Measurements from ENCODE around the gene ATAD2B.
"Not testable (repeated sequence)": the region's sequence is repeated elsewhere in the genome, so short reads cannot be mapped to it uniquely, and the experiment has no call there.

ATAD2B gene

DNA sequence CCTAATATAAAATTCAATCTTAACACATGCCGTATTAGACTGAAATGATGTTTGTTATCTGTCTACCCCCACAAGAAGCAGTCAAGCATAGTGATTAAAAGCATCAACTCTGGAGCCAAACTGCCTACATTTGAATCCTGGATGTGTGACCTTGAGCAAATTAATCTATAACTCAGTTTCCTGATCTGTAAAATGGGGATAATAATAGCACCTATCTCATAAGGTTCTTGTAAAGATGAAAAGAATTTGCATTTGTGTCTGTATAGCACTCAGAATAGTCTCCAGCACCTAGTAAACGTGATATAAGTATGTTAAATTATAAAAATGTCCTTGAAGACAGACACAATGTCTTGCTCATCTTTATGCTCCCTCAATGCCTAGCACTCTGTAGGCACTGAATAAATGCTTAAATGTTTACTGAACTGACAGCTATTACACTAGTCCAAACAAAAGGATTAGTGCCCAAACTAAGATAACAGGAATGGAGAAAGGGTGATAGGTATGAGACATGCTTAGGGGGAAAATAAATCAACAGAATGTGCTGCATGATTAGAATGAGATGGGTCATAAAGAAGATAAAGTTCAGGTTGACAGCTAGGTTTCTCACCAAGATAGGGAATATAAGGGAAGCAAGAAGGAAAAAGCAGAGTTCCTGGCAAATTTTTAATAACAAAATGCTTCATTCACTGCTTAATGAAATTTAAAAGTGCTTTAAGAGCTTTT is 180.6 kb downstream of the ATAD2B start:
- no peak for DNase-seq (ENCODE audit: low read depth)

GRCh38 chr2:23745726-23746105 is 181.2 kb downstream of the ATAD2B start:
- no peak for DNase-seq (ENCODE audit: low read depth)

DNA sequence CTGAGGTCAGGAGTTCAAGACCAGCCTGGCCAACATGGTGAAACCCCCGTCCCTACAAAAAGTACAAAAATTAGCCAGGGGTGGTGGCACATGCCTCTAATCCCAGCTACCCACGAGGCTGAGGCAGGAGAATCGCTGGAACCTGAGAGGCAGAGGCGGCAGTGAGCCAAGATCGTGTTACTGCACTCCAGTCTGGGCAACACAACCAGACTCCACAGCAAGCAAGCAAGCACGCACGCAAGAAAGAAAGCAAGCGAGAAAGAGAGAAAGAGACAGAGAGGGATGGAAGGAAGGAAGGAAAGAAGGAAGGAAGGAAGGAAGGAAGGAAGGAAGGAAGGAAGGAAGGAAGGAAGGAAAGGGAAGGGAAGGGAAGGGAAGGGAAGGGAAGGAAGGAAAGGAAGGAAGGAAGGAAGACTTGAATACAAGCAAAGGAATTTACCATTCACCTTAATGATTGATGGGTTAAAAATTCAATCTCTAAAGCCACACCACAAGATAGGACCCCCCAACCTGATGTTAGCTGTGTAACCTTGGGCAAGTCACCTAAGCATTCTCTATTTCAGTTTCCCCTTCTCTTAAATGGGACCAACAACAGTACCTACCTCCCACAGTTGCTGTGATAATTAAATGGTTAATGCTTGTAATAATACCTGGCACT is 181.7 kb downstream of the ATAD2B start:
- DNase-seq (ENCODE audit: low read depth): no peak

DNA sequence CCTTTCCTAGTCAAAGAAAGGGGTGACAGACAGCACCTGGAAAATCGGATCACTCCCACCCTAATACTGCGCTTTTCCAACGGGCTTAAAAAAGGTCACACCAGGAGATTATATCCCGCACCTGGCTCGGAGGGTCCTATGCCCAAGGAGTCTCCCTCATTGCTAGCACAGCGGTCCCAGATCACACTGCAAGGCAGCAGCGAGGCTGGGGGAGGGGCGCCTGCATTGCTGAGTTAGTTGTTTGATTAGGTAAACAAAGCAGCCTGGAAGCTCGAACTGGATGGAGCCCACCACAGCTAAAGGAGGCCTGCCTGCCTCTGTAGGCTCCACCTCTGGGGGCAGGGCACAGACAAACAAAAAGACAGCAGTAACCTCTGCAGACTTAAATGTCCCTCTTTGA is 190.1 kb downstream of the ATAD2B start:
- DNase-seq (ENCODE audit: low read depth): not testable (repeated sequence)

- no peak for DNase-seq (ENCODE audit: low read depth)
Measured at GRCh38 chr2:23734416-23734815, 192.5 kb downstream of the ATAD2B start.

- not testable (repeated sequence) for DNase-seq (ENCODE audit: low read depth)
Measured at GRCh38 chr2:23723029-23723428, 203.9 kb downstream of the ATAD2B start.

DNA sequence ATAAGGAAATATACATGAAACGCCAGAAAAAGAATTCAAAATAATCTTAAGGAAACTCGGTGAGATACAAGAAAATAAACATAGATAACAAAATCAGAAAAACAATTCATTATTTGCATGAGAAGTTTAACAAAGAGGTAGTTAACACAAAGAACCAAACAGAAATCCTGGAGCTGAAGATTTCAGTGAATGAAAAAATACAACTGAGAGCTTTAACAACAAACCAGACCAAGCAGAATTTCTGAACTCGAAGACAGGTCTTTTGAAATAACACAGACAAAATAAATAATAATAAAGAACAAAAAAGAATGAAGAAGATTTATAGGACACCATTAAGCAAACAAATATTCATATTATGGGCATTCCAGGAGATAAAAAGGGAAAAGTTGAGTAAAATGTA is 204.7 kb downstream of the ATAD2B start:
- DNase-seq (ENCODE audit: low read depth): no peak

GRCh38 chr2:23721454-23721826 is 205.5 kb downstream of the ATAD2B start:
- DNase-seq (ENCODE audit: low read depth): no peak

GRCh38 chr2:23720705-23721453 is 206.0 kb downstream of the ATAD2B start:
- no peak for DNase-seq (ENCODE audit: low read depth)

DNA sequence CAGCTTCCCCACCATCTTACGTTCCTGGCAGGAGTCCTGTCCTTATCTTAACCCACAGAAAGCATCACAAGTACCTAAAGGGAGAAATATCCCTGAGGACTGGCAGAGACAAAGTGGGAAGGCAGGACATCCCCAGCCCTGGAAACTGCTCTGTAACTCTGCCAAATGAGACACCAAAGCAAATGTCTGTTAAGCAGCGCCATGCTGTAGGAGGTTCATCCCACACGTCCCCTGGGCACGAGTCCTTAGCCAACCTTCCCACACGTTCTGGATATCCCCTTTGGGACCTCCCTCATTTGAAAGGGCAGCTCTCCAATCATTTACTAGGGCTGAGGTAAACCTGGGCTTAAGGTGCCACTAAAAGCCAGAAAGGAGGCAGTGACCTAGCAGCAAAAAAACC is 207.2 kb downstream of the ATAD2B start:
- no peak for DNase-seq (ENCODE audit: low read depth)

GRCh38 chr2:23718931-23719700 is 207.8 kb downstream of the ATAD2B start:
- no peak for DNase-seq (ENCODE audit: low read depth)

GRCh38 chr2:23713351-23713750 is 213.6 kb downstream of the ATAD2B start:
- DNase-seq (ENCODE audit: low read depth): no peak

- no peak for DNase-seq (ENCODE audit: low read depth)
Measured at GRCh38 chr2:23712756-23713151, 214.2 kb downstream of the ATAD2B start.

GRCh38 chr2:23711979-23712755 is 214.8 kb downstream of the ATAD2B start:
- DNase-seq (ENCODE audit: low read depth): no peak

DNA sequence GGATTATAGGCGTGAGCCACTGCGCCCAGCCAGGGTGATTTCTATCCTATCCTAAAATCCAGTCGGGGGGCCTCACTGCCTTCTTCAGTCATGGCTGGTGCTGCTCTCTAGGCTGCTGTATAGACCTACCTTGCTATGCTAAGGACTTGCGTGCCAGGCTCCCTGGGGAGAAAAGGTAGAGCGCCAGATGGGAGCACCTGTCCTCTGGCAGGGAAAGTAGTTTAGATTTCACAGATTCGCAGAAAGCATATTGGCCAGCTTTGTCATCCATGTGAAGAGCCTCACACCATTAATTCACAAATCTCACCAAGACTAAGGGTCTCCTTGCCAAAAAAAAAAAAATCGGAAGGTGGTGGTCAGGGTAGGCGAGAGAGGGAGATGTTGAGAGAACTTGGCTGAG is 217.6 kb downstream of the ATAD2B start:
- no peak for DNase-seq (ENCODE audit: low read depth)

DNA sequence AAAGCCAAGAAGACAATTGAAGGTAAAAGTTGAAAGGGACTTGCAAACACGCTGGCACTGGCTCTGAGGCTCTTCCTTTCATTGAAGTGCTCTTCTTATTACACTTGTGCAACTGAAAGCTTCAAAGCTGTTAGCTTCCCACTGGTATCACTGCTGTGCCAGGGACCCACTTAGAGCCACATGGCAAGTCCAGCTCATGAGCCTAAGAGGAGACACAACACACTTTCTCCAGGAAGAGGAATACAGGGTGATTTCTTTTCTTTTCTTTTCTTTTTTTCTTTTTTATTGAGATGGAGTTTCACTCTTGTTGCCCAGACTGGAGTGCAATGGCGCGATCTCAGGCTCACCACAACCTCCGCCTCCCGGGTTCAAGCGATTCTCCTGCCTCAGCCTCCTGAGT is 218.2 kb downstream of the ATAD2B start:
- no peak for DNase-seq (ENCODE audit: low read depth)

DNA sequence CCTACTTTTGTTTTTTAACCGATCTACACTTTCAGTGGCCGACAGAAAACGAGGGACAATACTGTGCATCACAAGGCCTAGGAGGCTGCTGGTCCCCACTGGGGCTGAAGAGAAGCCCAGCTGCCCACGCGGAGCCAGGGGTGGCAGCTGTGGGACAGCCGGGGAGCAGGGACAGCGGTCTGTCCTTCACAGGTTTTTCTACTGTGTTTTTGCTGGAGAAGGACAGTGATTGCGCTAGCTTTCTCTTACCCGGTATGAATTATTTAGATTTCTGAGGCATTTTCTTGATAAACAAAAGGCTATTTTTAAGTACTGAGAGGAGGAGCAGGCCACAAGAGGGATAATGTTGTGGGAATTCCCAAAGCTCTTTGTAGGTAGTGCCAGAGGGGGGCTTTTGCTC is 219.8 kb downstream of the ATAD2B start:
- DNase-seq (ENCODE audit: low read depth): no peak

- no peak for DNase-seq (ENCODE audit: low read depth)
Measured at GRCh38 chr2:23706613-23707078, 220.3 kb downstream of the ATAD2B start.

DNA sequence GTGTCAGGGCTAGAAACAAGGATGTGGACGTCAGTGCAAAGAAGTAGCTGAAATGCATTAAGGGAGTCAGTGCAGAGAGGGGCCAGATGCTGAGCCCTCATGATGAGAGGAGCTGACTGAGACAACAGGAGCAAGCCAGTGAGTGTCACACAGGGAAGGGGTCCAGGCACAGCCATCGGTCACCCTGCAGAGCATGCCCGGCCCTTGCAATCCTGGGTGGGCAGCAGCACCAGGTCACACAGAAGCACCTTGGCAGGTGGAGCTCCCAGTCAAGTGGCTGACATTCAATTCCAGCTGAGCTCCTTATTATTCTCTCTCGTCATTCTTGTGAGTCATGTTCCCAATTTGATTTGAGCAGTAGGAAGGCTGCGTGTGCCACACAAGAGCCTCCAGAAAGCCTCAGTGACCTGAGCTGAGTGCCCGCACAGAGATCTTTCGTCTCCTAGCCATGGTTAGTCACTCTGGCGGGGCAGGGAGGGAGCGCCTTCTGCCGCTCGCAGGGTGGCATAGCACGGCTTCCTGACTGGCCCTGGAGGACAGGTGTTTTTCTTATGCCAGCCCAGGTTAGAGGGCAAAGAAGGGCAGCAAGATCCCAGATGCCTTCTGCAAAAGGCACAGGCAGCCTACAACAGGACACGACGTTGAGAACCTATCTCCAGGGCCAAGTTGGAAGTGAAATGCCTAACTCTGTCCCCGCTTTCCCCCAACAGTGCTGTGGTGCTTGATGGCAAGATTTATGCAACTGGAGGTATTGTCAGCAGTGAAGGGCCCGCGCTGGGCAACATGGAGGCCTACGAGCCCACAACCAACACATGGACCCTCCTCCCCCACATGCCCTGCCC is 220.9 kb downstream of the ATAD2B start:
- DNase-seq (ENCODE audit: low read depth): no peak

GRCh38 chr2:23703583-23704385 is 223.1 kb downstream of the ATAD2B start:
- no peak for DNase-seq (ENCODE audit: low read depth)
